Glutamatergic neuron (in vitro differentiated cells): ENCODE data around the gene NFKB1. TPM values are rescaled to one million over a fixed set of nuclear protein-coding genes. Genes with fewer than 3 reads are reported as not detected.

ENCODE experiments used
- DNase-seq: peaks from one replicate; pipeline ENCODE4 v3.0.0; 2022
- H3K27ac Mint-ChIP-seq: one replicate; pipeline ENCODE4 v1.8.0; 2020; ENCODE audit warnings: mild to moderate bottlenecking, mixed read lengths, inconsistent platforms; ENCODE audit not compliant: unreplicated experiment
- H3K27me3 Mint-ChIP-seq: one replicate; pipeline ENCODE4 v1.8.0; 2020; ENCODE audit warnings: mild to moderate bottlenecking, moderate library complexity, mixed read lengths, inconsistent platforms; ENCODE audit not compliant: unreplicated experiment
- H3K36me3 Mint-ChIP-seq: one replicate; pipeline ENCODE4 v1.8.0; 2020; ENCODE audit warnings: mild to moderate bottlenecking, mixed read lengths, inconsistent platforms; ENCODE audit not compliant: unreplicated experiment
- H3K4me1 Mint-ChIP-seq: one replicate; pipeline ENCODE4 v1.8.0; 2020; ENCODE audit warnings: mild to moderate bottlenecking, low read depth, mixed read lengths, inconsistent platforms; ENCODE audit not compliant: unreplicated experiment
- H3K4me3 Mint-ChIP-seq: one replicate; pipeline ENCODE4 v1.8.0; 2020; ENCODE audit warnings: mild to moderate bottlenecking, mixed read lengths, inconsistent platforms; ENCODE audit not compliant: unreplicated experiment
- H3K9me3 Mint-ChIP-seq: one replicate; pipeline ENCODE4 v1.8.0; 2020; ENCODE audit warnings: mild to moderate bottlenecking, moderate library complexity, mixed read lengths, inconsistent platforms; ENCODE audit not compliant: unreplicated experiment
- total RNA-seq: library from RNA; stranded (reverse); fragmentation: NEBNext Ultra II Directional; extraction: Animal tissue kit (Norgen Biotek cat#: 25700); gene quantifications from one replicate; pipeline ENCODE4 v1.2.1, GENCODE V29; 2021; ENCODE audit not compliant: unreplicated experiment
- TF ChIP-seq, protein P1 (sequence below): fragments of 200-600 bp; sonication (generic); IDR thresholded peaks from one replicate; pipeline ENCODE4 v1.5.0; 2021; ENCODE audit not compliant: partially characterized antibody, unreplicated experiment

Gene NFKB1
- total RNA-seq, 1 donor from 2014 or later: 3.2 TPM

DNA sequence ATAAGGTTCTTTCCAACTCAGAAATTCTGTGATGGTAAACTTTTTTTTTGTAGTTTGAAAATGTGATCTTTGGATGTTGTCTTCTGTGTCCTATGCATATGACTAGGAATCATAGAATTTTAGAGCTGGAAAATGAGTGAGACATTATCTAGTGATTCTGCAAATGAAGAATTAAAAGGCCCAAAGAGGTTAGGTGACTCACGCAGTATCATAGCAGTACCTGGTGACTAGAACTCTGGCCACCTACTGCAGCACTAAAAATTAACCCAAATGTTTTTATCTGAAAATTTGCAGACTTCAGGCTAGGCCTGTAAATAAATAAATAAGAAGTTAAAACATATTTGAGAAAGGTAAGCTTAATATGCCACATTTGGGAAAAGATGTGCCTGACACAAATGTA, 52.8 kb downstream of the NFKB1 start:
- no peak for DNase-seq
- H3K36me3 Mint-ChIP-seq: no peaks in the 10 kb centered on the region
- H3K4me3 Mint-ChIP-seq: no peak overlapping the region
- no peak overlapping the region for H3K27ac Mint-ChIP-seq
- TF ChIP-seq, protein P1, sequence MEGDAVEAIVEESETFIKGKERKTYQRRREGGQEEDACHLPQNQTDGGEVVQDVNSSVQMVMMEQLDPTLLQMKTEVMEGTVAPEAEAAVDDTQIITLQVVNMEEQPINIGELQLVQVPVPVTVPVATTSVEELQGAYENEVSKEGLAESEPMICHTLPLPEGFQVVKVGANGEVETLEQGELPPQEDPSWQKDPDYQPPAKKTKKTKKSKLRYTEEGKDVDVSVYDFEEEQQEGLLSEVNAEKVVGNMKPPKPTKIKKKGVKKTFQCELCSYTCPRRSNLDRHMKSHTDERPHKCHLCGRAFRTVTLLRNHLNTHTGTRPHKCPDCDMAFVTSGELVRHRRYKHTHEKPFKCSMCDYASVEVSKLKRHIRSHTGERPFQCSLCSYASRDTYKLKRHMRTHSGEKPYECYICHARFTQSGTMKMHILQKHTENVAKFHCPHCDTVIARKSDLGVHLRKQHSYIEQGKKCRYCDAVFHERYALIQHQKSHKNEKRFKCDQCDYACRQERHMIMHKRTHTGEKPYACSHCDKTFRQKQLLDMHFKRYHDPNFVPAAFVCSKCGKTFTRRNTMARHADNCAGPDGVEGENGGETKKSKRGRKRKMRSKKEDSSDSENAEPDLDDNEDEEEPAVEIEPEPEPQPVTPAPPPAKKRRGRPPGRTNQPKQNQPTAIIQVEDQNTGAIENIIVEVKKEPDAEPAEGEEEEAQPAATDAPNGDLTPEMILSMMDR: no peak
- H3K4me1 Mint-ChIP-seq: no peaks in the 10 kb centered on the region
- no peaks in the 10 kb centered on the region for H3K9me3 Mint-ChIP-seq
- H3K27me3 Mint-ChIP-seq: no peaks in the 10 kb centered on the region

DNA sequence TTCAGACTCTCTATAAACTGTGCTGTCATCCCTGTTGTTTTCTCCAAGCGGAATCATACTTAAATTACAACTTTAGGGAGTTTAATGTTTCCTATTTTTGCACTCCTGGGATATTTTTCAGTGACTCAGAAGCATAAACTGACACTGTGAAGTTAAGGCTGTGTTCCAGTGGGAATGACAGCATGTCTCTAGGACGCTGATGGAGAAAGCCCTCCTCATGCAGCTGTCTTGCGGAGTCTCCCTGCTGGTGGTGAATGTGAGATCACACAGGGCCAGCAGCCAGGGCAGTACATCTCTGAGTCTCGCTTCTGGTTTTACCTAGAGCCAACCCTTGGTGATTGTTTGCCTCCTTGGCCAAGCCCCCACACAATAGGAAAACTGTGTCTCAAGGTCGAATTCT, 53.3 kb downstream of the NFKB1 start:
- Mint-ChIP-seq H3K36me3 (no peaks in the 10 kb centered on the region), H3K4me3 (no peak overlapping the region), H3K9me3 (no peaks in the 10 kb centered on the region), H3K4me1 (no peaks in the 10 kb centered on the region), H3K27ac (no peak overlapping the region), H3K27me3 (no peaks in the 10 kb centered on the region)
- TF ChIP-seq, protein P1: no peak
- no peak for DNase-seq

DNA sequence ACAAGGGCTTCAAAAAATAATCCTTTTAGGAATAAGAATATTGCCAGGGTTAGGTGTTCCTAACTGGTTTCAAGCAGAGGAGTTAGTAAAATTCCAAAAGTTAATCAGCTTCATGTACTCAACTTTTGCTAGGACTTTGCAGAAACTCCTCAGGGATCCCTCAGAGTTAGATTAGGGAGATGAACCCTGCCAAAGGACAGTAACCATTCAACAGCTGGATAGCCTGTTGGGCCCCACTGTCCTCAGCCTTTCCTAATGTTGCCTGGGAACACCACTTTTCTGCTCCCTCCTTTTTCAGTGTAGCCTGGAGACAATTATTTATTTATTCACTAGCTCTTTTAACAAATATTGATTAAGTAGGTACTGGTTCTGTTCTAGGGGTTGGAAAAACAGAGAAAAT, 53.8 kb downstream of the NFKB1 start:
- no peak overlapping the region for H3K4me3 Mint-ChIP-seq
- no peak for DNase-seq
- H3K27ac Mint-ChIP-seq: no peak overlapping the region
- H3K36me3 Mint-ChIP-seq: no peaks in the 10 kb centered on the region
- no peaks in the 10 kb centered on the region for H3K9me3 Mint-ChIP-seq
- H3K4me1 Mint-ChIP-seq: no peaks in the 10 kb centered on the region
- TF ChIP-seq, protein P1: no peak
- no peaks in the 10 kb centered on the region for H3K27me3 Mint-ChIP-seq

DNA sequence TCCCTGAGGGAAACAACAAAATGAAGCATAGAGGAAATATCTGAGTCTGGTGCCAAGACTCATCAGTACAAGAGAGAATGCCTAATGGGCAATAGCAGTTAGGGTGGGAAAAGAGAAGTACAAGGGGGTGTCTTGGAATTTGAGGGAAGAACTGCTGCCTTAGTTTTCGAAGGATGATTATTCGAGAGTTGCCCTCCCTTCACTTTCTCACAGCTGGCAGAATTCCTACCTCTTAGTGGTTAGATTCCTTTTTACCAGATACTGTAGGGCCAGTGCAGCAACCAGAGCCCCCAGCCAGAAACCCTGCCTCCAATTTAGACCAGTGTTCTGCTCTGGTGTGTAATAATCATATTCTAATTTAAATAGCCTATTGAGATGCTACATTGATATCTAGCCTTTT, 56.5 kb downstream of the NFKB1 start:
- Mint-ChIP-seq H3K27me3 (no peaks in the 10 kb centered on the region), H3K27ac (no peak overlapping the region), H3K4me1 (no peaks in the 10 kb centered on the region), H3K9me3 (no peaks in the 10 kb centered on the region), H3K4me3 (no peak overlapping the region), H3K36me3 (no peaks in the 10 kb centered on the region)
- TF ChIP-seq, protein P1: no peak
- DNase-seq: no peak

DNA sequence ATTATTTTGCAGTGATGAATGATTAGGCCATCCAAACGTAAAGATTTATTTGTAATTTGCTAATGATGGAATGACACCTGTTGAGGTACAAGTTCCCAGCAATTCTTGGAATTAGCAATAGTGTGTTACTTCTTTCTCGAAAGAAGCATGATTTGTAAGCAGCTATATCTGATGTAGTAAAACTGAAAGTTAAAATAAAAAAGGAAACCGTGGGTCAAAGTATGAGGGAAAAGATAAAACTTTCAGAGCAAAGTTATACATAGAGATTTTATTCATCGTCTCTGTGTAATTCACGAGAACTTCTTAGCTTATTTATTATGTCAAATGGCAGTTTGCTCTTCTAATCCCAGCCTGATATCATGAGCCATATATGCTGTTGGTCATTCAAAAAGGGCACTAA, 59.0 kb downstream of the NFKB1 start:
- Mint-ChIP-seq H3K4me3 (no peak overlapping the region), H3K4me1 (no peaks in the 10 kb centered on the region), H3K9me3 (no peaks in the 10 kb centered on the region), H3K27ac (no peak overlapping the region), H3K36me3 (no peaks in the 10 kb centered on the region), H3K27me3 (no peaks in the 10 kb centered on the region)
- TF ChIP-seq, protein P1: no peak
- no peak for DNase-seq
